HepG2 (cell line): ENCODE measurements around the gene ATP8B1. TPM values are rescaled to one million over a fixed set of nuclear protein-coding genes. Genes with fewer than 3 reads are reported as not detected.

Experiments
- ATAC-seq: fragments of 200-7000 bp; cut with Tn5 transposase; 3 replicates; pipeline ENCODE4 v1.9.1; 2020; ENCODE audit warnings: mild to moderate bottlenecking, moderate library complexity
- BruUV-seq: library from RNA; stranded (reverse); fragments of 400-500 nt; replicated peaks from 2 replicates; lab custom pipeline; 2021; lab: Mats Ljungman, UMichigan
- CTCF ChIA-PET: fragments of 300-600 bp; formaldehyde crosslinking; extraction: SDS; loops from one replicate; lab custom pipeline; 2021; ENCODE audit warnings: low total read pairs, inconsistent platforms, low intra/inter-chr PET ratio; lab: Yijun Ruan, JAX
- POLR2A ChIA-PET: fragments of 350-600 bp; sonication (Branson Sonifier 250); formaldehyde crosslinking; loops from one replicate; lab custom pipeline; 2020; ENCODE audit warnings: antibody characterized with exemption, inconsistent platforms; lab: Yijun Ruan, JAX
- DNase-seq: peaks from one replicate; pipeline ENCODE4 v3.0.0-alpha.2; 2015; ENCODE audit warnings: low spot score
- FAIRE-seq: peaks from 3 replicates; lab custom pipeline; 2011; peaks lifted over from hg19 to GRCh38; lab: Jason Lieb, UNC
- H2AFZ ChIP-seq: one replicate; pipeline ENCODE4 v1.6.1; 2011; ENCODE audit warnings: low read length, inconsistent platforms
- H3K27ac ChIP-seq: fragments of 300-600 bp; 3 replicates; pipeline ENCODE4 v1.8.0; 2011; ENCODE audit warnings: mixed run types, mild to moderate bottlenecking, mixed read lengths, low read length, inconsistent platforms; ENCODE audit not compliant: insufficient read depth; ENCODE audit errors: extremely low read length
- H3K27me3 ChIP-seq, 2 experiments: fragments of 200-600 bp in 1 of 2; 2 replicates in 1 of 2; 3 replicates in 1 of 2; pipeline versions ENCODE4 v1.6.0 to v1.8.0; 2011; ENCODE audit warnings: low read length in 2 of 2, mild to moderate bottlenecking in 2 of 2, moderate library complexity in 2 of 2, inconsistent platforms in 1 of 2; ENCODE audit not compliant: insufficient read depth in 2 of 2, control insufficient read depth in 1 of 2
- H3K36me3 ChIP-seq, 2 experiments: fragments of 200-600 bp in 1 of 2; replicated peaks in 1 of 2; 2 replicates in 1 of 2; 3 replicates in 1 of 2; pipeline versions ENCODE4 v1.5.1 to v1.8.0; 2011; ENCODE audit warnings: low read length in 2 of 2, inconsistent platforms in 1 of 2; ENCODE audit not compliant: insufficient read depth in 2 of 2, control insufficient read depth in 1 of 2
- H3K4me1 ChIP-seq: 2 replicates; pipeline ENCODE4 v1.5.1; 2012; ENCODE audit warnings: low read length, inconsistent platforms; ENCODE audit not compliant: insufficient read depth
- H3K4me2 ChIP-seq: 2 replicates; pipeline ENCODE4 v1.6.0; 2011; ENCODE audit warnings: low read depth, low read length, inconsistent platforms
- H3K4me3 ChIP-seq, 3 experiments: fragments of 200-600 bp in 1 of 3; sonication (generic), shearing (Covaris generic) in 1 of 3; replicated peaks in 1 of 3; 2 replicates each; pipeline ENCODE4 v1.5.1; 2011 to 2016; ENCODE audit warnings: low read length in 3 of 3, inconsistent platforms in 2 of 3, low read depth in 2 of 3, mild to moderate bottlenecking in 2 of 3, control low read depth in 1 of 3, mixed read lengths in 1 of 3; ENCODE audit not compliant: insufficient read depth in 1 of 3
- H3K79me2 ChIP-seq: one replicate; pipeline ENCODE4 v1.6.1; 2011; ENCODE audit warnings: low read length, inconsistent platforms; ENCODE audit not compliant: insufficient read depth
- H3K9ac ChIP-seq: 2 replicates; pipeline ENCODE4 v1.6.0; 2011; ENCODE audit warnings: mild to moderate bottlenecking, low read depth, low read length, inconsistent platforms; ENCODE audit not compliant: insufficient read depth
- H3K9me3 ChIP-seq: 2 replicates; pipeline ENCODE4 v1.5.1; 2012; ENCODE audit warnings: mild to moderate bottlenecking, low read length
- H4K20me1 ChIP-seq: 2 replicates; pipeline ENCODE4 v1.6.0; 2011; ENCODE audit warnings: inconsistent platforms, mild to moderate bottlenecking, low read length, moderate library complexity; ENCODE audit not compliant: insufficient read depth
- ETV6 ChIP-seq: sonication (generic); formaldehyde crosslinking; conservative IDR thresholded peaks from 2 replicates; pipeline ENCODE4 v1.4.0; 2020; ENCODE audit warnings: missing genetic modification reagents
- FOXP1 ChIP-seq, 2 experiments: fragments of 450-650 bp in 1 of 2; IDR thresholded peaks; 2 replicates each; pipeline ENCODE4 v1.6.1; 2017 to 2018; ENCODE audit warnings: antibody characterized with exemption in 1 of 2
- RARG ChIP-seq: sonication (generic); formaldehyde crosslinking; IDR thresholded peaks from 2 replicates; pipeline ENCODE4 v1.4.0; 2020; ENCODE audit warnings: low read depth, mild to moderate bottlenecking, missing genetic modification reagents
- SALL2 ChIP-seq: sonication (generic); formaldehyde crosslinking; IDR thresholded peaks from 2 replicates; pipeline ENCODE4 v1.8.1; 2023; ENCODE audit warnings: mild to moderate bottlenecking, missing genetic modification reagents, inconsistent platforms
- TBX3 ChIP-seq: fragments of 450-650 bp; IDR thresholded peaks from 2 replicates; pipeline ENCODE4 v1.6.1; 2017; ENCODE audit warnings: antibody characterized with exemption, mild to moderate bottlenecking, inconsistent platforms, borderline replicate concordance
- ZNF3 ChIP-seq: IDR thresholded peaks from 2 replicates; pipeline ENCODE4 v1.7.0; 2017; ENCODE audit warnings: inconsistent platforms
- ZNF451 ChIP-seq: sonication (generic); formaldehyde crosslinking; IDR thresholded peaks from 2 replicates; pipeline ENCODE4 v1.5.0; 2020; ENCODE audit warnings: mild to moderate bottlenecking, missing genetic modification reagents
- ZNF512B ChIP-seq: sonication (generic); formaldehyde crosslinking; IDR thresholded peaks from 2 replicates; pipeline ENCODE4 v1.5.1; 2020; ENCODE audit warnings: missing genetic modification reagents, mild to moderate bottlenecking, borderline replicate concordance
- ZNF547 ChIP-seq: sonication (generic); formaldehyde crosslinking; IDR thresholded peaks from 2 replicates; pipeline ENCODE4 v1.5.1; 2020; ENCODE audit warnings: mild to moderate bottlenecking, missing genetic modification reagents
- ZNF747 ChIP-seq: sonication (generic); formaldehyde crosslinking; IDR thresholded peaks from 2 replicates; pipeline ENCODE4 v1.8.1; 2023; ENCODE audit warnings: missing genetic modification reagents, mild to moderate bottlenecking, borderline replicate concordance
- WGBS: methylation state at CpG from one replicate; pipeline ENCODE4 v1.1.6; 2017; ENCODE audit warnings: low lambda C conversion rate; 5-methylcytosine and 5-hydroxymethylcytosine counted together
- in situ Hi-C: cut with HindIII; loops from 2 replicates; pipeline ENCODE4 v1.10.0; 2017; ENCODE audit warnings: low pct_unique_long_range_greater_than_20kb; ENCODE audit not compliant: extremely low pct_ligation_motif_present
- intact Hi-C: fragments of 100-400 bp; cut with micrococcal nuclease; formaldehyde crosslinking; loops from one replicate; pipeline ENCODE4 v1.10.0; 2022; ENCODE audit not compliant: unreplicated experiment
- polyA plus RNA-seq, 8 experiments: library from polyadenylated mRNA; depleted of rRNA in 3 of 8; stranded (reverse) in 7 of 8; unstranded in 1 of 8; fragments of >200 nt; fragmentation: Illumina TruSeq in 4 of 8; extraction: Trizol in 4 of 8; gene quantifications; 2 replicates each; pipeline versions ENCODE4 v1.2.1 to v1.2.3, GENCODE V29; 2011 to 2016; ENCODE audit warnings: low read depth in 4 of 8, missing spikeins in 1 of 8, mixed read lengths in 1 of 8; ENCODE audit not compliant: insufficient read depth in 1 of 8
- total RNA-seq, 5 experiments: library from RNA; depleted of rRNA; stranded (reverse); fragments of >200 nt; fragmentation: Illumina TruSeq; extraction: Trizol; gene quantifications; 2 replicates each; pipeline ENCODE4 v1.2.3, GENCODE V29; 2016; ENCODE audit warnings: low read depth in 1 of 5

The ATP8B1 gene
- total and polyA plus RNA-seq, 2 of the 13 experiments (the other 11 are each of a cell fraction or from before 2014, with no cell fraction given), result 2.8 to 4.0 TPM

GRCh38 chr18:57660961-57661360 lies 142.2 kb downstream of the ATP8B1 start (continued):
- TF ChIP-seq ZNF512B, result no peak
- no peak for TF ChIP-seq ETV6 (CRISPR knock-in tag)
- no peak for TF ChIP-seq TBX3
- no peak for TF ChIP-seq SALL2 (CRISPR knock-in tag)

DNA sequence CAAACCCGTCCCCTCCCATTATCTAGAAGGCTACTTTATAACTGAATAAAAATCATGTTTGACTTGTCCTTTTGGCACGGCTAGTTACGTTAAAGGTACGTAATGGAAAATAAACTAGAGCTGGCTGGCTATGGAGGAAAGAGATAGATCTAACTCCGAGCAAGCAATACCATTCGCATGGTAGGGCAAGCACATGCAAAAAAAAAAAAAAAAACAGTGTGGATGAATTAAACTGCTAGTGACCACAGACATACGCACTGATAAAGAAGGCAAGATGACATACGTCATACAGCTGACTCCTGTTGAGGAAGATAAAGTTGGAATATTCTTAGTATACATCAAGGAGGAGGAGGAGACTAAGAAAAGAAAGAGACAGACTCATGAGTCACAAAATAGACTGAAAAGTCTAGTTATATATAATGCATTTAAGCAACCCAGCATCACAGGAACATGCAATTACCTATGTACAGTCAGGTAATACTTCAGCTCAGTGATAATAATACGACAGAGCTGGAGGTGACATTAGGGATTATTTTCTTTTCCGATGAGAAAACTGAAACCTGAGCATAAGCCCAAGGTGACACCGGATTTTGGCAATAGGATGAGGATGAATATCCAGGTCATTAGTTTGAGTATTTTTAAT lies 143.5 kb downstream of the ATP8B1 start:
- H3K36me3 ChIP-seq, result peaks cover 0 to 7% of the 10 kb centered on the region in 2 experiments; a peak in 1 of 5 replicates
- ATAC-seq (no peak), DNase-seq (no peak), FAIRE-seq (no peak)
- in situ Hi-C loops (no loop called here), intact Hi-C loops (no loop called here)
- TF ChIP-seq RARG, result no peak
- no peak for TF ChIP-seq ZNF3 (CRISPR knock-in tag)
- TF ChIP-seq ZNF451, result no peak
- no peak for TF ChIP-seq ZNF747
- no peak for TF ChIP-seq FOXP1 (IDR thresholded peaks at IDR 0.05)
- TF ChIP-seq FOXP1 (CRISPR knock-in tag; IDR thresholded peaks at IDR 0.05), result no peak
- no peak for TF ChIP-seq ZNF547 (CRISPR knock-in tag)
- no peaks in the 10 kb centered on the region for H3K4me1 ChIP-seq
- H3K9ac ChIP-seq, result no peak overlapping the region
- CTCF ChIA-PET, result no interaction called here
- BruUV-seq, result no TSS peak
- no peaks in the 10 kb centered on the region for H3K79me2 ChIP-seq
- no peak overlapping the region for H3K27ac ChIP-seq
- no peak overlapping the region for H3K4me2 ChIP-seq
- WGBS, result 85% methylated on average over 11 of the region's 11 CpGs
- no peak overlapping the region for H2AFZ ChIP-seq
- peaks cover 9% of the 10 kb centered on the region for H3K9me3 ChIP-seq
- H3K27me3 ChIP-seq, result no peaks in the 10 kb centered on the region
- POLR2A ChIA-PET, result no interaction called here
- H3K4me3 ChIP-seq, result no peak overlapping the region
- no peaks in the 10 kb centered on the region for H4K20me1 ChIP-seq
